Large intestine (tissue), 3 donors: ENCODE results near the gene COL4A2. TPM values are rescaled to one million over a fixed set of nuclear protein-coding genes. Genes with fewer than 3 reads are reported as not detected.

Experiments
- DNase-seq, 2 donors: peaks; one replicate each; pipeline versions ENCODE4 v3.0.0 to v3.0.0-alpha.2; 2013
- H3K27ac ChIP-seq: one replicate; pipeline ENCODE4 v1.5.1; 2013; ENCODE audit warnings: low read length
- H3K27me3 ChIP-seq: 2 replicates; pipeline ENCODE4 v1.6.1; 2013; ENCODE audit warnings: low read length; ENCODE audit not compliant: control insufficient read depth, insufficient read depth
- H3K36me3 ChIP-seq: 2 replicates; pipeline ENCODE4 v1.6.1; 2013; ENCODE audit warnings: low read length; ENCODE audit not compliant: control insufficient read depth, insufficient read depth
- H3K4me1 ChIP-seq: one replicate; pipeline ENCODE4 v1.6.1; 2013; ENCODE audit warnings: low read length; ENCODE audit not compliant: control insufficient read depth, insufficient read depth
- H3K4me3 ChIP-seq: one replicate; pipeline ENCODE4 v1.5.1; 2013; ENCODE audit warnings: low read length
- H3K9me3 ChIP-seq: one replicate; pipeline ENCODE4 v1.6.1; 2013; ENCODE audit warnings: mild to moderate bottlenecking, low read depth, low read length, moderate library complexity; ENCODE audit not compliant: control insufficient read depth
- WGBS: methylation state at CpG from one replicate; pipeline ENCODE4 v1.1.5; 2013; ENCODE audit warnings: low lambda C conversion rate; ENCODE audit not compliant: insufficient coverage; 5-methylcytosine and 5-hydroxymethylcytosine counted together
- polyA plus RNA-seq: library from polyadenylated mRNA; unstranded; fragments of 120-200 nt; gene quantifications from one replicate; pipeline ENCODE4 v1.2.1, GENCODE V29; 2013

Gene COL4A2
- polyA plus RNA-seq, 1 donor: 164 TPM

GRCh38 chr13:110455941-110456340 is 148.9 kb downstream of the COL4A2 start:
- WGBS: no CpG with 5 or more reads among the region's 10 CpGs
- Histone ChIP-seq H3K27me3 (no peaks in the 10 kb centered on the region), H3K36me3 (peaks cover 37% of the 10 kb centered on the region), H3K4me1 (no peaks in the 10 kb centered on the region), H3K27ac (no peak overlapping the region), H3K4me3 (no peak overlapping the region), H3K9me3 (no peaks in the 10 kb centered on the region)
- peak; percentile 80 to 83 for DNase-seq

GRCh38 chr13:110456550-110456949 is 149.5 kb downstream of the COL4A2 start:
- DNase-seq: no peak
- H3K27me3 ChIP-seq: no peaks in the 10 kb centered on the region
- no peaks in the 10 kb centered on the region for H3K9me3 ChIP-seq
- H3K4me3 ChIP-seq: no peak overlapping the region
- H3K27ac ChIP-seq: no peak overlapping the region
- WGBS: no CpG with 5 or more reads among the region's 18 CpGs
- peaks cover 36% of the 10 kb centered on the region for H3K36me3 ChIP-seq
- no peaks in the 10 kb centered on the region for H3K4me1 ChIP-seq

GRCh38 chr13:110457361-110457760 is 150.3 kb downstream of the COL4A2 start:
- Histone ChIP-seq H3K27me3 (no peaks in the 10 kb centered on the region), H3K36me3 (peaks cover 43% of the 10 kb centered on the region), H3K9me3 (no peaks in the 10 kb centered on the region), H3K4me1 (no peaks in the 10 kb centered on the region), H3K27ac (no peak overlapping the region), H3K4me3 (no peak overlapping the region)
- no CpG with 5 or more reads among the region's 10 CpGs for WGBS
- no peak for DNase-seq

- Histone ChIP-seq H3K4me3 (no peak overlapping the region), H3K27ac (no peak overlapping the region), H3K27me3 (no peaks in the 10 kb centered on the region), H3K4me1 (no peaks in the 10 kb centered on the region), H3K9me3 (no peaks in the 10 kb centered on the region), H3K36me3 (peaks cover 47% of the 10 kb centered on the region)
- DNase-seq: no peak
- WGBS: no CpG with 5 or more reads among the region's 8 CpGs
Measured at GRCh38 chr13:110458017-110458416, 150.9 kb downstream of the COL4A2 start.

DNA sequence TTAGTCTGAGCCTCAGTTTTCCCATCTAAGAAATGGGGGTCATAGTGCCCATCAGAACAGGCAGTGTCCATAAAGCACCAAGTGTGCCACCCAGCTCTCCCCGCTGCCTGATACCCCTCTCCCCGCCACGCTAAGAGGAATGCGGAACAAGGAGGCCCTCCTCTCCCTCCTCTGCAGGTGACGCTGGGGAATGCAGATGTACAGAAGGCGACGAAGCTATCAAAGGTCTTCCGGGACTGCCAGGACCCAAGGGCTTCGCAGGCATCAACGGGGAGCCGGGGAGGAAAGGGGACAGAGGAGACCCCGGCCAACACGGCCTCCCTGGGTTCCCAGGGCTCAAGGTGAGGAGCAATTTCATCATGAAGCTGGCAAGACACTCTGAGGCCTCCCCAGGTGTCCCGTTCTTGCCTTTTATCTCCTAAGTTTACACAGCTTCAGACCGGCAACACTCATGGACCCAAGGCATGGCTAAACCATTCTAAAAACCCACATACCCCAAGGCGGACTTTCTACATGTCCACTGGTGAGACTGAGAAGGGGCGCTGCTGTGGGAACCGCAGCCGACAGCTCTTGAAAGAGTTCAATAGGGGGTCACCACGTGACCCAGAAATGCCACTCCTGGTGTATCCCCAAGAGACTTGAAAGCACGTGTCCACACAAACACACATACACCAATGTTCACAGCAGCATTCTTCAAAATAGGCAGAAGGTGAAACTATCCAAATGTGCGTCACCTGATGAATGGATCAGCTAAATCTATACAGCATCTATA is 151.7 kb downstream of the COL4A2 start:
- H3K4me1 ChIP-seq: no peaks in the 10 kb centered on the region
- H3K27me3 ChIP-seq: no peaks in the 10 kb centered on the region
- no peak for DNase-seq
- no CpG with 5 or more reads among the region's 22 CpGs for WGBS
- no peak overlapping the region for H3K27ac ChIP-seq
- H3K36me3 ChIP-seq: peaks cover 52% of the 10 kb centered on the region
- H3K4me3 ChIP-seq: no peak overlapping the region
- H3K9me3 ChIP-seq: no peaks in the 10 kb centered on the region

DNA sequence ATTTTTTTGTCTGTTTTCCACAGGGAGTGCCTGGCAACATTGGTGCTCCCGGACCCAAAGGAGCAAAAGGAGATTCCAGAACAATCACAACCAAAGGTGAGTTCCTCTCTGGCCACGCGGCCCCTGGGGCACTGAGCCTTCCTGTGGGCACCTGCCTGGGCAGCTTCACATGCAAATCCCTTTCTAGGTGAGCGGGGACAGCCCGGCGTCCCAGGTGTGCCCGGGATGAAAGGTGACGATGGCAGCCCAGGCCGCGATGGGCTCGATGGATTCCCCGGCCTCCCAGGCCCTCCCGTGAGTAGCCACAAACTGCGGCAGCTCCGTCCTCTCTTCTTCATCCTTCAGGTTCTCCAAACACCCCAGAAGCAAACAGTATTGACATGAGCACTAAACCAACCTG is 155.0 kb downstream of the COL4A2 start:
- DNase-seq: no peak
- Histone ChIP-seq H3K27me3 (no peaks in the 10 kb centered on the region), H3K36me3 (peaks cover 52% of the 10 kb centered on the region), H3K4me3 (no peak overlapping the region), H3K9me3 (no peaks in the 10 kb centered on the region), H3K4me1 (no peaks in the 10 kb centered on the region), H3K27ac (no peak overlapping the region)
- 100% methylated on average over 1 of the region's 15 CpGs for WGBS

GRCh38 chr13:110463156-110463555 is 156.1 kb downstream of the COL4A2 start:
- Histone ChIP-seq H3K27me3 (no peaks in the 10 kb centered on the region), H3K36me3 (peaks cover 51% of the 10 kb centered on the region), H3K27ac (no peak overlapping the region), H3K4me3 (no peak overlapping the region), H3K9me3 (no peaks in the 10 kb centered on the region), H3K4me1 (no peaks in the 10 kb centered on the region)
- no peak for DNase-seq
- 100% methylated on average over 1 of the region's 8 CpGs for WGBS

DNA sequence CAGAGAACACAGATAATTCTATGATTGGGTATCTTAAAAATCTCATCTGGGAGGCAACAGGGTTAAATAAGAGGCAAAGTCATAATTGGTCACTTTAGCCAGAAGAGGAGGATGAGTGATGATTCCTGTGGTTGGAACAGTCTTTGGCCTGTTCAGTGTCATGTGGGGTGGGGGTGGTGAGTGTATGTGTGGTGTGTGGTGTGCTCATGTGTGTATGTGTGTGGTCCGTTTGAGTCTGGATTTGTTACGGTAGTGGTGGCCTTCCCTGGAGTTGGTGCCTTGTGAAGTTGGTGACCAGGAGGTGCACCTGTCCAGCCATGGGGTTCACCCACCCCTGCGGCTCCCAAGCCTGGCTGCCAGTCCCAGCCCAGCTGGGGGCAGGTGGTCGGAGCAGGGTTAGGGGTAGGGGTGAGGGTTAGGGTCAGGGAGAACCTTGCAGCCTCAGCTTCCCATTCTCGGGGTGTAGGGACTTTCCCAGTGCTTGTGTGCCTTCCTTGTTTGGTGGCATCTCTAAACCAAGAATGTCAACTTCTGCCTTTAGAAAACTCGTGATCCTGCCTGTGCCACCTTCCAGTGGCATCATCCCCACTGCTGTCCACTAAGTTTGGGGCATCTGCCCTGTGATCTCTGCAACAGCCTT is 156.9 kb downstream of the COL4A2 start:
- WGBS: no CpG with 5 or more reads among the region's 6 CpGs
- H3K27ac ChIP-seq: no peak overlapping the region
- H3K36me3 ChIP-seq: peaks cover 56% of the 10 kb centered on the region
- no peak for DNase-seq
- H3K4me1 ChIP-seq: no peaks in the 10 kb centered on the region
- H3K27me3 ChIP-seq: no peaks in the 10 kb centered on the region
- H3K4me3 ChIP-seq: no peak overlapping the region
- H3K9me3 ChIP-seq: no peaks in the 10 kb centered on the region

GRCh38 chr13:110464556-110465333 is 157.7 kb downstream of the COL4A2 start:
- DNase-seq: no peak
- Histone ChIP-seq H3K27ac (no peak overlapping the region), H3K27me3 (no peaks in the 10 kb centered on the region), H3K4me1 (no peaks in the 10 kb centered on the region), H3K36me3 (peaks cover 58% of the 10 kb centered on the region), H3K9me3 (no peaks in the 10 kb centered on the region), H3K4me3 (no peak overlapping the region)
- 100% methylated on average over 2 of the region's 22 CpGs for WGBS

GRCh38 chr13:110465696-110466095 is 158.6 kb downstream of the COL4A2 start:
- no peak overlapping the region for H3K27ac ChIP-seq
- no peaks in the 10 kb centered on the region for H3K9me3 ChIP-seq
- no peaks in the 10 kb centered on the region for H3K4me1 ChIP-seq
- 60% methylated on average over 1 of the region's 9 CpGs for WGBS
- no peak for DNase-seq
- H3K4me3 ChIP-seq: no peak overlapping the region
- peaks cover 59% of the 10 kb centered on the region for H3K36me3 ChIP-seq
- H3K27me3 ChIP-seq: no peaks in the 10 kb centered on the region
